IMR-90 (cell line): ENCODE results near the gene TIAM1. TPM values are rescaled to one million over a fixed set of nuclear protein-coding genes. Genes with fewer than 3 reads are reported as not detected.

Experiments
- ATAC-seq: fragments of 200-7000 bp; cut with Tn5 transposase; 2 replicates; pipeline ENCODE4 v1.9.1; 2020; ENCODE audit warnings: low read depth, mild to moderate bottlenecking, moderate library complexity
- BruUV-seq: library from RNA; stranded (reverse); fragments of 400-500 nt; replicated peaks from 2 replicates; lab custom pipeline; 2021; lab: Mats Ljungman, UMichigan
- CTCF ChIA-PET: fragments of 300-600 bp; formaldehyde crosslinking; extraction: SDS; loops from one replicate; lab custom pipeline; 2021; ENCODE audit warnings: antibody characterized with exemption; lab: Yijun Ruan, JAX
- POLR2A ChIA-PET: fragments of 300-600 bp; sonication (Branson Sonifier 250); formaldehyde crosslinking; loops from one replicate; lab custom pipeline; 2022; ENCODE audit warnings: antibody characterized with exemption; ENCODE audit not compliant: unreplicated experiment; lab: Charles Lee
- DNase-seq: peaks from one replicate; pipeline ENCODE4 v3.0.0; 2013
- H2AFZ ChIP-seq: replicated peaks from 2 replicates; pipeline ENCODE3; 2013; ENCODE audit warnings: low read length, mild to moderate bottlenecking; ENCODE audit not compliant: poor library complexity
- H2AK5ac ChIP-seq: 2 replicates; pipeline ENCODE4 v1.6.1; 2013; ENCODE audit warnings: low read depth, low read length, inconsistent platforms
- H2AK9ac ChIP-seq: replicated peaks from 2 replicates; pipeline ENCODE3; 2013; ENCODE audit warnings: mild to moderate bottlenecking, low read depth, low read length, moderate library complexity; ENCODE audit not compliant: poor library complexity
- H2BK120ac ChIP-seq: 2 replicates; pipeline ENCODE4 v1.6.1; 2013; ENCODE audit warnings: low read depth, low read length, inconsistent platforms
- H2BK15ac ChIP-seq: 3 replicates; pipeline ENCODE4 v1.6.1; 2013; ENCODE audit warnings: low read depth, low read length, inconsistent platforms
- H2BK20ac ChIP-seq: 2 replicates; pipeline ENCODE4 v1.6.1; 2013; ENCODE audit warnings: low read depth, mild to moderate bottlenecking, inconsistent platforms, low read length, moderate library complexity
- H2BK5ac ChIP-seq: 2 replicates; pipeline ENCODE4 v1.6.1; 2013; ENCODE audit warnings: mild to moderate bottlenecking, low read depth, low read length, inconsistent platforms; ENCODE audit not compliant: poor library complexity, severe bottlenecking
- H3K14ac ChIP-seq: replicated peaks from 2 replicates; pipeline ENCODE4 v1.6.1; 2013; ENCODE audit warnings: low read depth, low read length, inconsistent platforms
- H3K18ac ChIP-seq: 2 replicates; pipeline ENCODE4 v1.6.1; 2013; ENCODE audit warnings: low read depth, low read length, control low read depth
- H3K23ac ChIP-seq: 2 replicates; pipeline ENCODE4 v1.6.1; 2013; ENCODE audit warnings: low read depth, low read length, inconsistent platforms
- H3K27ac ChIP-seq: 2 replicates; pipeline ENCODE4 v1.5.1; 2013; ENCODE audit warnings: mild to moderate bottlenecking, control low read depth, low read length; ENCODE audit not compliant: insufficient read depth
- H3K27me3 ChIP-seq: 2 replicates; pipeline ENCODE4 v1.6.1; 2013; ENCODE audit warnings: low read length; ENCODE audit not compliant: control insufficient read depth, insufficient read depth
- H3K36me3 ChIP-seq: 2 replicates; pipeline ENCODE4 v1.6.1; 2013; ENCODE audit warnings: low read length, mixed read lengths; ENCODE audit not compliant: control insufficient read depth, insufficient read depth
- H3K4ac ChIP-seq: 2 replicates; pipeline ENCODE4 v1.6.1; 2013; ENCODE audit warnings: low read depth, low read length, inconsistent platforms
- H3K4me1 ChIP-seq: 2 replicates; pipeline ENCODE4 v1.6.1; 2013; ENCODE audit warnings: low read length, mixed read lengths; ENCODE audit not compliant: control insufficient read depth, insufficient read depth
- H3K4me2 ChIP-seq: 2 replicates; pipeline ENCODE4 v1.6.1; 2013; ENCODE audit warnings: low read depth, mild to moderate bottlenecking, control low read depth, low read length, moderate library complexity
- H3K4me3 ChIP-seq: 2 replicates; pipeline ENCODE4 v1.5.1; 2013; ENCODE audit warnings: low read depth, mild to moderate bottlenecking, control low read depth, low read length, moderate library complexity; ENCODE audit not compliant: insufficient read depth
- H3K56ac ChIP-seq: 2 replicates; pipeline ENCODE4 v1.6.1; 2013; ENCODE audit warnings: low read length, inconsistent platforms; ENCODE audit not compliant: insufficient read depth; ENCODE audit errors: extremely low read depth
- H3K79me1 ChIP-seq, 2 experiments: 2 replicates each; pipeline ENCODE4 v1.6.1; 2013; ENCODE audit warnings: low read length in 2 of 2, inconsistent platforms in 1 of 2, low read depth in 1 of 2
- H3K9ac ChIP-seq: 2 replicates; pipeline ENCODE4 v1.6.1; 2013; ENCODE audit warnings: low read depth, low read length, control low read depth
- H3K9me1 ChIP-seq: 2 replicates; pipeline ENCODE4 v1.6.1; 2013; ENCODE audit warnings: low read length, inconsistent platforms; ENCODE audit not compliant: insufficient read depth
- H3K9me3 ChIP-seq: 2 replicates; pipeline ENCODE4 v1.6.1; 2013; ENCODE audit warnings: low read length; ENCODE audit not compliant: control insufficient read depth, insufficient read depth
- H4K20me1 ChIP-seq: 2 replicates; pipeline ENCODE4 v1.6.1; 2013; ENCODE audit warnings: low read length, inconsistent platforms; ENCODE audit not compliant: insufficient read depth
- H4K5ac ChIP-seq: 2 replicates; pipeline ENCODE4 v1.6.1; 2013; ENCODE audit warnings: mild to moderate bottlenecking, low read depth, low read length, control low read depth
- H4K8ac ChIP-seq, 2 experiments: 2 replicates each; pipeline ENCODE4 v1.6.1; 2013; ENCODE audit warnings: low read depth in 2 of 2, low read length in 2 of 2, control low read depth in 1 of 2, inconsistent platforms in 1 of 2
- H4K91ac ChIP-seq: 2 replicates; pipeline ENCODE4 v1.6.1; 2013; ENCODE audit warnings: low read depth, low read length, inconsistent platforms; ENCODE audit not compliant: insufficient read depth
- FOS ChIP-seq: fragments of 150-350 bp; IDR thresholded peaks from 2 replicates; pipeline ENCODE4 v1.6.1; 2016; ENCODE audit warnings: low read depth, low read length
- WGBS, 2 experiments: methylation state at CpG; one replicate each; pipeline versions ENCODE4 v1.1.5 to v1.1.7; 2013; ENCODE audit warnings: missing lambda C conversion rate in 2 of 2; ENCODE audit not compliant: insufficient read length in 1 of 2; ENCODE audit errors: extremely low coverage in 2 of 2; 5-methylcytosine and 5-hydroxymethylcytosine counted together
- dilution Hi-C: fragments of 300-500 bp; cut with HindIII; formaldehyde crosslinking; loops from one replicate; pipeline ENCODE4 v1.14.3; 2018; ENCODE audit warnings: low sequenced_read_pairs; ENCODE audit not compliant: unreplicated experiment
- in situ Hi-C: fragments of 300-500 bp; cut with MboI; formaldehyde crosslinking; loops from 3 replicates; pipeline ENCODE4 v1.14.3; 2019; ENCODE audit warnings: low sequenced_read_pairs, inconsistent platforms, mixed read lengths
- intact Hi-C: fragments of 100-400 bp; cut with micrococcal nuclease; formaldehyde crosslinking; loops from 2 replicates; pipeline ENCODE4 v1.10.0; 2022
- polyA plus RNA-seq, 3 experiments: library from polyadenylated mRNA; depleted of rRNA; stranded (reverse); fragments of >200 nt; gene quantifications; 2 replicates each; pipeline ENCODE4 v1.2.3, GENCODE V29; 2012; ENCODE audit warnings: low replicate concordance in 1 of 3
- total RNA-seq: library from RNA; depleted of rRNA; stranded (reverse); fragments of >200 nt; gene quantifications from 2 replicates; pipeline ENCODE4 v1.2.3, GENCODE V29; 2012

Gene TIAM1
- total and polyA plus RNA-seq, 2 of the 4 experiments (the other 2 are of a cell fraction): 2.9 to 9.3 TPM

DNA sequence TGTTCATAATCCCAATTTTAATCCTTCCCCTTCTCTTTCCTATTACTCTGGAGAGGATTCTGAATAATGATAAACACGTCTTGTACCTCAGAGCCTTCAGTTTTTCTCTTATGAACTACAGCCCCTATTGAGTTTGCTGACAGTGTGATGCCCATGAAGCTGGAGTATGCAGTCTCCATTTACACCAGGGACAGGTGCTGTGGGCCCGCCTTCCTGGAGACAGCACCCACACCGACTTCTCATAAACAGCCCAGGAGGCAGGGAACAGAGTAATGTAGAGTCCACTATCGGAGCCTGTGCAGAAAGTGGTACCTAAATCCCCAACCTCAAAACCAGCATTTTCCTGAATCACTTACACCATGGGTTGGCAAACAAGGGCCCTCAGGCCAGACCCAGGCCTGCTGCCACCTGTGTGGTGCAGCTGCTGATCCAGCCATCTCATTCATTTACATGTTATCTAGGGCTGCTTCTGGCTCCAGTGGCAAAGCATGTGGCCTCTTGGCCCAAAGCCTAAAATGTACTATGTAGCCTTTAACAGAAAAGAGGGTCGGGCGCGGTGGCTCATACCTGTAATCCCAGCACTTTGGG lies 210.7 kb downstream of the TIAM1 start:
- TF ChIP-seq FOS: no peak
- dilution Hi-C loops: no loop called here
- Histone ChIP-seq H3K36me3 (no peaks in the 10 kb centered on the region), H3K27me3 (no peaks in the 10 kb centered on the region), H3K4me1 (no peaks in the 10 kb centered on the region), H3K9me3 (no peaks in the 10 kb centered on the region), H3K9me1 (0 out of 2 replicates have a peak, but pooled peaks cover 2% of the 10 kb centered on the region), H4K91ac (no peak overlapping the region), H3K14ac (no peak overlapping the region), H3K23ac (no peak overlapping the region), H3K4me2 (no peak overlapping the region), H2BK20ac (no peak overlapping the region), H2AK9ac (no peak overlapping the region), H2AFZ (no peak overlapping the region), H3K27ac (no peak overlapping the region), H2BK15ac (no peak overlapping the region), H3K56ac (no peak overlapping the region), H2AK5ac (no peak overlapping the region), H3K9ac (no peak overlapping the region), H4K20me1 (no peaks in the 10 kb centered on the region), H3K4me3 (no peak overlapping the region), H3K18ac (no peak overlapping the region), H4K5ac (no peak overlapping the region), H4K8ac (no peak overlapping the region), H2BK120ac (no peak overlapping the region), H2BK5ac (no peak overlapping the region), H3K79me1 (no peaks in the 10 kb centered on the region), H3K4ac (no peak overlapping the region)
- no CpG with 5 or more reads among the region's 7 CpGs for WGBS, 2 experiments
- CTCF ChIA-PET: interaction anchor here (0.8 kb wide), 1 partner anchor 11 kb away, joined by 3 read pairs; no protein-coding TSS in a partner anchor
- DNase-seq (no peak), ATAC-seq (no peak)
- POLR2A ChIA-PET: no interaction called here
- no TSS peak for BruUV-seq
- in situ Hi-C loops: no loop called here
- intact Hi-C loops: no loop called here
